ENCODE measurements around the gene PROX2. TPM values are rescaled to one million over a fixed set of nuclear protein-coding genes. Genes with fewer than 3 reads are reported as not detected.

Gene PROX2
- total and polyA plus RNA-seq, 2 donors (not counting 1 experiment from before 2014, with no cell fraction given), result 0.03 to 0.07 TPM

GRCh38 chr14:74906925-74907521 lies 31.1 kb upstream of the PROX2 start:
- POLR2A ChIA-PET, result interaction anchor here (0.5 to 0.6 kb wide), 2 partner anchors 24 to 268 kb away, joined by 3 read pairs; no protein-coding TSS in a partner anchor
- H3K4me2 ChIP-seq (replicated peaks; ENCODE audit: low read depth, low read length, poor library complexity, severe bottlenecking), result no peak overlapping the region
- intact Hi-C loops (cut with micrococcal nuclease), result no loop called here
- H3K36me3 ChIP-seq (replicated peaks in 1 of 2; ENCODE audit: control extremely low read depth in 1 of 2, control insufficient read depth in 1 of 2, extremely low read depth in 1 of 2, insufficient read depth in 2 of 2, low read length in 1 of 2), result peaks cover 0 to 13% of the 10 kb centered on the region in 2 experiments
- H2AFZ ChIP-seq (ENCODE audit: insufficient read depth, low read depth, low read length, poor library complexity, severe bottlenecking), result no peak overlapping the region
- no peak overlapping the region for H3K4me3 Mint-ChIP-seq
- no peaks in the 10 kb centered on the region for H3K9me3 ChIP-seq (ENCODE audit: control extremely low read depth in 1 of 3, control insufficient read depth in 2 of 3, insufficient read depth in 1 of 3, low read length in 2 of 3)
- no peak overlapping the region for H3K4me3 ChIP-seq (ENCODE audit: control extremely low read depth in 1 of 5, extremely low read depth in 1 of 5, insufficient read depth in 1 of 5, low read depth in 2 of 5, low read length in 4 of 5)
- peaks cover 41% of the 10 kb centered on the region for H3K4me1 Mint-ChIP-seq
- no peak overlapping the region for H3K27ac ChIP-seq (ENCODE audit: low read length in 2 of 2)
- CTCF ChIA-PET, result interaction anchor here (0.6 to 25.3 kb wide), 9 partner anchors 14 to 182 kb away, joined by 3 to 926 read pairs (median 10); partner anchors contain the start of genes DLST, PROX2 and RPS6KL1
- DNase-seq (peak; percentile 41), ATAC-seq (ENCODE audit: low read depth) (peak; percentile 47)
- peaks cover 5% of the 10 kb centered on the region for H4K20me1 ChIP-seq (ENCODE audit: control insufficient read depth, insufficient read depth, low read length, poor library complexity, severe bottlenecking)
- H3K27ac Mint-ChIP-seq, result no peak overlapping the region
- H3K79me2 ChIP-seq (ENCODE audit: control insufficient read depth, insufficient read depth, low read length), result no peaks in the 10 kb centered on the region
- no peaks in the 10 kb centered on the region for H3K9me3 Mint-ChIP-seq (ENCODE audit: insufficient read depth)
- H3K9ac ChIP-seq (ENCODE audit: low read length), result no peak overlapping the region
- H3K27me3 Mint-ChIP-seq, result no peaks in the 10 kb centered on the region
- H3K4me1 ChIP-seq (ENCODE audit: control insufficient read depth in 2 of 2, insufficient read depth in 2 of 2, low read length in 2 of 2), result peaks cover 17 to 52% of the 10 kb centered on the region in 2 donors
- 30% methylated on average over 9 of the region's 12 CpGs for WGBS (ENCODE audit: insufficient coverage)
- no peaks in the 10 kb centered on the region for H3K27me3 ChIP-seq (replicated peaks in 1 of 4; ENCODE audit: control extremely low read depth in 1 of 4, control insufficient read depth in 3 of 4, insufficient read depth in 4 of 4, low read length in 3 of 4)
- TF ChIP-seq, protein P1, sequence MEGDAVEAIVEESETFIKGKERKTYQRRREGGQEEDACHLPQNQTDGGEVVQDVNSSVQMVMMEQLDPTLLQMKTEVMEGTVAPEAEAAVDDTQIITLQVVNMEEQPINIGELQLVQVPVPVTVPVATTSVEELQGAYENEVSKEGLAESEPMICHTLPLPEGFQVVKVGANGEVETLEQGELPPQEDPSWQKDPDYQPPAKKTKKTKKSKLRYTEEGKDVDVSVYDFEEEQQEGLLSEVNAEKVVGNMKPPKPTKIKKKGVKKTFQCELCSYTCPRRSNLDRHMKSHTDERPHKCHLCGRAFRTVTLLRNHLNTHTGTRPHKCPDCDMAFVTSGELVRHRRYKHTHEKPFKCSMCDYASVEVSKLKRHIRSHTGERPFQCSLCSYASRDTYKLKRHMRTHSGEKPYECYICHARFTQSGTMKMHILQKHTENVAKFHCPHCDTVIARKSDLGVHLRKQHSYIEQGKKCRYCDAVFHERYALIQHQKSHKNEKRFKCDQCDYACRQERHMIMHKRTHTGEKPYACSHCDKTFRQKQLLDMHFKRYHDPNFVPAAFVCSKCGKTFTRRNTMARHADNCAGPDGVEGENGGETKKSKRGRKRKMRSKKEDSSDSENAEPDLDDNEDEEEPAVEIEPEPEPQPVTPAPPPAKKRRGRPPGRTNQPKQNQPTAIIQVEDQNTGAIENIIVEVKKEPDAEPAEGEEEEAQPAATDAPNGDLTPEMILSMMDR (IDR thresholded peaks at IDR 0.05), result peak; percentile 9
- TF ChIP-seq EZH2 (IDR thresholded peaks at IDR 0.05; ENCODE audit: borderline replicate concordance, insufficient read depth, low read depth, low read length, poor library complexity, severe bottlenecking), result no peak

DNA sequence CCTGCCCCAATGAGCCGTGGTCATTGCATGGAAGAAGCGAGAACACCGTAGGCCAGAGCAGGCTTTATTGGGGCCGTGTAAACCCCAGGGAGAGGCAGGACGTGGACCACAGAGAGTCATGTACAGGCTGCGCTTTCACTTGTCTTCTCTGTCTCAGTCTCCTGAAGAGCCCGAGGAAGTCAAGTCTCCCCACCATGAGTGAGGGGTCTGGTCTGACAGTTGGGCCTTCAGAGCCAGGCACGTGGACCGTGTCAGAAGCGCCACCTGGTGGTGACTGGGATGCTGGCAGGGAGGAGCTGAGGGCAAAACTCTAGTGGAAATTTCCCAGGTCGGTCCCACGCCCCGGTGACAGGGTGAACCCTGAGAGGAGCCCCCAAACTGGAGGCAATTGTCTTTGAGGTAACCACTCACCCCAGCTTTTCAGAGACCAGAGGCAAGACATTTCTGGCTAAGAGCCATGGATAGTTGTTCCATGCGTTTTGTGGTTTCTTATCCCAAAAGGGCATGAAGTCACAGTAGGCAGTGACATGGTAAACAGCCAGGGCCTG lies 29.7 kb upstream of the PROX2 start:
- ChIA-PET CTCF (interaction anchor here (0.5 to 25.3 kb wide), 37 partner anchors 9 to 399 kb away, joined by 3 to 926 read pairs (median 4); partner anchors contain the start of genes DLST, EIF2B2, PROX2 and RPS6KL1), POLR2A (interaction anchor here (0.8 kb wide), 1 partner anchor 45 kb away, joined by 7 read pairs; no protein-coding TSS in a partner anchor)
- 59% methylated on average over 10 of the region's 14 CpGs for WGBS (ENCODE audit: insufficient coverage)
- intact Hi-C loops (cut with micrococcal nuclease), result loop anchor here (1.0 to 2.0 kb wide), 2 partner anchors 44 to 183 kb away; no protein-coding TSS in a partner anchor
- Histone ChIP-seq H3K4me1 (ENCODE audit: control insufficient read depth in 2 of 2, insufficient read depth in 2 of 2, low read length in 2 of 2) (peaks cover 17 to 52% of the 10 kb centered on the region in 2 donors), H3K4me3 (ENCODE audit: control extremely low read depth in 1 of 5, extremely low read depth in 1 of 5, insufficient read depth in 1 of 5, low read depth in 2 of 5, low read length in 4 of 5) (no peak overlapping the region), H3K79me2 (ENCODE audit: control insufficient read depth, insufficient read depth, low read length) (no peaks in the 10 kb centered on the region), H3K36me3 (replicated peaks in 1 of 2; ENCODE audit: control extremely low read depth in 1 of 2, control insufficient read depth in 1 of 2, extremely low read depth in 1 of 2, insufficient read depth in 2 of 2, low read length in 1 of 2) (peaks cover 0 to 27% of the 10 kb centered on the region in 2 experiments), H2AFZ (ENCODE audit: insufficient read depth, low read depth, low read length, poor library complexity, severe bottlenecking) (no peak overlapping the region), H3K27me3 (replicated peaks in 1 of 4; ENCODE audit: control extremely low read depth in 1 of 4, control insufficient read depth in 3 of 4, insufficient read depth in 4 of 4, low read length in 3 of 4) (no peaks in the 10 kb centered on the region), H3K9ac (ENCODE audit: low read length) (no peak overlapping the region), H3K9me3 (ENCODE audit: control extremely low read depth in 1 of 3, control insufficient read depth in 2 of 3, insufficient read depth in 1 of 3, low read length in 2 of 3) (no peaks in the 10 kb centered on the region), H3K4me2 (replicated peaks; ENCODE audit: low read depth, low read length, poor library complexity, severe bottlenecking) (no peak overlapping the region), H3K27ac (ENCODE audit: low read length in 2 of 2) (peak overlapping the region in 1 of 2 donors; percentile 33), H4K20me1 (ENCODE audit: control insufficient read depth, insufficient read depth, low read length, poor library complexity, severe bottlenecking) (peaks cover 5% of the 10 kb centered on the region)
- peaks cover 41% of the 10 kb centered on the region for H3K4me1 Mint-ChIP-seq
- TF ChIP-seq EZH2 (IDR thresholded peaks at IDR 0.05; ENCODE audit: borderline replicate concordance, insufficient read depth, low read depth, low read length, poor library complexity, severe bottlenecking), result no peak
- TF ChIP-seq, protein P1 (IDR thresholded peaks at IDR 0.05), result peak; percentile 93
- H3K27me3 Mint-ChIP-seq, result no peaks in the 10 kb centered on the region
- H3K27ac Mint-ChIP-seq, result peak overlapping the region; percentile 73
- H3K9me3 Mint-ChIP-seq (ENCODE audit: insufficient read depth), result no peaks in the 10 kb centered on the region
- peak; percentile 79 for DNase-seq
- no peak overlapping the region for H3K4me3 Mint-ChIP-seq
- ATAC-seq (ENCODE audit: low read depth), result peak; percentile 72

Measured in B cell (primary cell).